PC-3 (cell line): Measurements from ENCODE around the gene PRICKLE2.

ENCODE experiments used
- EZH2 ChIP-seq: fragments of 300-600 bp; sonication (generic); IDR thresholded peaks from one replicate; pipeline ENCODE4 v1.6.1; 2017; ENCODE audit warnings: antibody characterized with exemption, mild to moderate bottlenecking, low read length; ENCODE audit not compliant: unreplicated experiment
- TF ChIP-seq, protein P1 (sequence below): fragments of 300-600 bp; sonication (generic); conservative IDR thresholded peaks from 2 replicates; pipeline ENCODE4 v1.5.1; 2017; ENCODE audit warnings: antibody characterized with exemption, low read depth, mild to moderate bottlenecking, low read length

DNA sequence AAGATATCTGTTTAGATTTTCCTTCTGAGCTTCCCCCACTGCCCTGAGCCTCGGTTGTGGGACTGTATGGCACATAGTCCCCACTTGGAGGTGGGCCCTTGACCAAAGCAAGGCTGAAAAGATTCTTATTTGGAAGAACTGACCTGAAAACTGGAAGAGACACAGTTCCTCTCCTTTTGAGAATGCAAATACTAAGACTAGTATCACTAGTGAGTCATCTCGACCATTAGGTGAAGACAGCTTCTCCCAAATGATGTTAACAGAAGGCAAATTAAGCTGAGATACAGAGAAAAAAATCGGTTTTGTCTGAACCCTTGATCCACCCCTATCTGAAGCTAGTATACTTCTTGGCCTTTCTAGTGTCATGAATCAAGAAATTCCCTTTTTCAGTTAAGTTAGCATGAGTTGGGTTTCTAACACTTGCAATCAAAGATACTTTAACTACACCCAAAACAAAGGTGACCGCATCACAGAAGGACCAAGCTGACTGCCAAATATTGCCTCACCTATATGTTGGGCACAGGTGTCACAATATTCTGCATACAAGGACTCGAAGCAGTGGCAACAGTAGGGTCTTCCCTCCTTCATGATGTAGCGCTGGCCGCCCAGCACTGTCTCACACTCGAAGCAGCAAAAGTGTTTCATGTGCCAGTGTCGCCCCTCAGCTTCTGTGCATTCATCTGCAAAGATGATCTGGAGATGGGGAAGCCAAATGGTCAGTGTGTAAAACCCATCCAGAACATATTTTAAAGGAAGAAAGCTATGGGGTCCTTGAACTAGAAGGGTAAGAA lies 72.4 kb downstream of the PRICKLE2 start:
- TF ChIP-seq, protein P1, sequence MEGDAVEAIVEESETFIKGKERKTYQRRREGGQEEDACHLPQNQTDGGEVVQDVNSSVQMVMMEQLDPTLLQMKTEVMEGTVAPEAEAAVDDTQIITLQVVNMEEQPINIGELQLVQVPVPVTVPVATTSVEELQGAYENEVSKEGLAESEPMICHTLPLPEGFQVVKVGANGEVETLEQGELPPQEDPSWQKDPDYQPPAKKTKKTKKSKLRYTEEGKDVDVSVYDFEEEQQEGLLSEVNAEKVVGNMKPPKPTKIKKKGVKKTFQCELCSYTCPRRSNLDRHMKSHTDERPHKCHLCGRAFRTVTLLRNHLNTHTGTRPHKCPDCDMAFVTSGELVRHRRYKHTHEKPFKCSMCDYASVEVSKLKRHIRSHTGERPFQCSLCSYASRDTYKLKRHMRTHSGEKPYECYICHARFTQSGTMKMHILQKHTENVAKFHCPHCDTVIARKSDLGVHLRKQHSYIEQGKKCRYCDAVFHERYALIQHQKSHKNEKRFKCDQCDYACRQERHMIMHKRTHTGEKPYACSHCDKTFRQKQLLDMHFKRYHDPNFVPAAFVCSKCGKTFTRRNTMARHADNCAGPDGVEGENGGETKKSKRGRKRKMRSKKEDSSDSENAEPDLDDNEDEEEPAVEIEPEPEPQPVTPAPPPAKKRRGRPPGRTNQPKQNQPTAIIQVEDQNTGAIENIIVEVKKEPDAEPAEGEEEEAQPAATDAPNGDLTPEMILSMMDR: no peak
- TF ChIP-seq EZH2: no peak
